ENCODE measurements around the gene PLEKHG7. TPM values are rescaled to one million over a fixed set of nuclear protein-coding genes. Genes with fewer than 3 reads are reported as not detected.
A peak's percentile ranks its signal among the peaks of the same experiment; 100 is the strongest.

The PLEKHG7 gene, protein sequence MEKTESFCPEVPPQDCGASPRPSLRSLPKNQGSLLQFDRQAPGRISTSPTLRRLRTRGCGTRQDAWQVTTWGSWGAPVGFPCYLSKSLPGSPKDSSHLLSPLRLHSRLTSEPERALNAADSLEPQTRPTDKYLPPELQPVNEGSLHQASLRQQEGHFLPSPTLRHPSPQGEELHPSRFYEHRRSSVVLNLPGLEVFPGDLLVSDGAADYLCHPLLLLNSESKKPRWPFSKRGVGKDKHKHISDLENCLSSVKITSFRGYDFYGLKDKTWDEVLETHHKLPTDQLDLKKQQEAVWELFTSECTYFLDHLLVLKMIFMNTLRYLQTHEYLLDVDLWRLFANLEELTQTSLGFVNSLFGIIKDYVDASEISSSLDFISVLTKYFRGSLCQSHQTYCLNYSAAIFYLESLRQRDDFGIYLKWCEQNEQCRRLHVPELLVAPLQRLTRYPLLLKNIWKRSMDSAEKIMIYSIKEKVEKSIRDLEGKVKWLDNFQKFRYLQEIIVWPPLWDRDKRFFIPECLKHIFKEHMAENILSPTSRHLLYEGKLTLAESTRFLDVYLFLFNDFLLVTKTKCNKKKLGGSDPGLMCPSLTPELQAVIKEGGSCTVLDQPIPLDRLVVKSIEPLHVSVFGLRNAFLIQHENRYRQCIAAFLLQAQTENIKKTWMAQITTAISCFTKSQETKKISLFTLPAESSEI
- not detected in 2 replicates for total RNA-seq (2011; cell fraction: chromatin; rRNA removed; ENCODE audit: low replicate concordance)
- total RNA-seq (2011; cell fraction: nucleolus; rRNA removed) = not detected in 2 replicates
- total RNA-seq (2011; cell fraction: nucleoplasm; rRNA removed) = not detected in 2 replicates
- total RNA-seq (2014; rRNA removed) (not detected in 2 replicates), total RNA-seq (2014; rRNA removed; fragmentation: Illumina TruSeq; extraction: Trizol) (not detected in 2 replicates), total RNA-seq (2015; rRNA removed; fragmentation: Illumina TruSeq; extraction: Trizol) (not detected in 2 replicates), total RNA-seq (2021) (not detected in 2 replicates), polyA plus RNA-seq (2011; rRNA removed) (not detected in 2 replicates), polyA plus RNA-seq (2014; fragmentation: Illumina TruSeq; extraction: Trizol) (not detected in 2 replicates), polyA plus RNA-seq (2014; fragmentation: Nextera tagmentation; extraction: Ambion mirVana) (under 1 TPM in 1 of 2 experiments, not detected in 1; 0.03 TPM), polyA plus RNA-seq (2014; rRNA removed) (not detected in 2 replicates), polyA minus RNA-seq (2011; rRNA and poly(A)+ RNA removed) (not detected in 2 replicates), Bru-seq, nascent RNA (not detected), BruChase-seq, experiment 1, labeled RNA remaining after a 2-hour chase (percentile 1 among the genes with signal in this experiment), BruChase-seq, experiment 2, labeled RNA remaining after a 6-hour chase (percentile 3 among the genes with signal in this experiment)
- not detected in 2 replicates for polyA plus RNA-seq (2011; cell fraction: cytosol; rRNA removed)
- polyA plus RNA-seq (2011; cell fraction: nucleus; rRNA removed) = not detected in 2 replicates
- polyA plus RNA-seq (2012) = not detected in 2 replicates
- not detected in 2 replicates for polyA minus RNA-seq (2011; cell fraction: cytosol; rRNA and poly(A)+ RNA removed)
- polyA minus RNA-seq (2011; cell fraction: nucleus; rRNA and poly(A)+ RNA removed) = not detected in 2 replicates
- long read RNA-seq, experiment 1 = 0 reads
- long read RNA-seq, experiment 2 = 0 reads
- long read RNA-seq, experiment 3 = 0 reads

DNA sequence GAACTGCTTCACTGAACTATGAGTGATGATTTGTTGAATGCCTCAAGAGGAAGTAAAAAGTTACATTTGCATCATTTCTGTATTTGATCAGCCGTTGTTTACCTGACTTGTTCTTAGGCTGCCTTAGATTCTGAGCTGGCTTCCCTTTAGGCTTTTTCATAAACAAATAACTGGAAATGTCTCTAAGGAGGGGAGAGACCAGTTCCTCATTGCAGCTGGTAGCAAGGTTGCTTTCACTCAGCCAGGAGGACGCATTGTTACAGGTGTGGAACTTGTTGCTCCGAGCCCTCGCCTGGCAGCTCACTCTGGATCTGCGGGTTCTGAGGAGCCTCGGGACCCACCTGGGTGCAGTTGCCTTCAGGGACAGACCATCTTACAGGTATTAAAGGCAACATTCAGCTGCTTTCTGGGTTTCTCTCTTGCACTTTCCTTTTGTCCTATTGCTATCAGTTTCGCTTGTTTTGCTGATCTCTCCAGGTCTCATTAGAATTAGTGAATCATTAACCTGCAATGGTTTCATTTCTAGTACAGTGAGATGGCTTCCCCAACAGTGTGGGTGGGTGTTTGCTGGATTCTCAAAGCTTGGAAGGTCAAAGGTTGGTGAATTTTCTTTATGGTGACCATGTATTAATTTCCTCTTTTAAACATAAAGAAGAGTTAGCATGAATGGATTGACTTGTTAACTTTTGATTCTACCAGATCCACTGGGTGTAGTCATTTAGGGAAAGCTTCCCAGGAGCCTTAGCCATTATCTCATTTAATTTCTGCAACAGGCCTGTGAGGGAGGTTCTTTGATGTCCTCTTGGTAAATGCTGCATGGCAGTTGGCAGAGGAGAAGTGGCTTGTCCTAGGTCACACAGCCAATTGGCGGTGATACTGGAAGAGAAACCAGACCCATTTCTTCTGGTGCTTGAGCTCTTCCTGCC is at the start of gene PLEKHG7:
PLEKHG7 (plus strand) TSS at position 236 of the 926 bp plus-strand sequence. CDS start 3,643 bp downstream, outside the sequence.
- in situ Hi-C loops (cut with MboI) (no loop called here), intact Hi-C loops (cut with micrococcal nuclease) (no loop called here)
- ChIA-PET CTCF (ENCODE audit: low intra/inter-chr PET ratio) (no interaction called here), POLR2A (no interaction called here)
- Histone ChIP-seq H3K79me2 (ENCODE audit: control insufficient read depth, insufficient read depth, low read length) (no peaks in the 10 kb centered on the region), H3K4me2 (ENCODE audit: insufficient read depth, low read length) (no peak within 1 kb of the TSS), H3K36me3 (ENCODE audit: control insufficient read depth, insufficient read depth, low read length) (no peaks in the 10 kb centered on the region), H2AFZ (ENCODE audit: low read depth, low read length) (no peak within 1 kb of the TSS), H3K9me1 (ENCODE audit: control insufficient read depth, insufficient read depth, low read length) (no peaks in the 10 kb centered on the region), H3K9ac (ENCODE audit: insufficient read depth in 1 of 2, low read depth in 2 of 2, low read length in 2 of 2) (no peak within 1 kb of the TSS), H3K27ac (ENCODE audit: extremely low read depth, low read depth, low read length) (no peak within 1 kb of the TSS), H3K4me3 (no peak within 1 kb of the TSS), H4K20me1 (replicated peaks; ENCODE audit: control insufficient read depth, insufficient read depth, low read length) (no peaks in the 10 kb centered on the region), H3K27me3 (ENCODE audit: control insufficient read depth in 2 of 2, insufficient read depth in 2 of 2, low read length in 2 of 2) (peaks cover 21 to 38% of the 10 kb centered on the region in 2 experiments), H3K4me1 (replicated peaks in 1 of 2; ENCODE audit: control insufficient read depth in 2 of 2, insufficient read depth in 2 of 2, low read length in 2 of 2) (no peaks in the 10 kb centered on the region), H3K9me3 (replicated peaks; ENCODE audit: control insufficient read depth, insufficient read depth, low read depth, low read length) (no peaks in the 10 kb centered on the region)
- no peak for ATAC-seq
- FAIRE-seq = no peak
- WGBS (ENCODE audit: insufficient coverage, low coverage, missing lambda C conversion rate) = under 1% methylated on average over 8 of the region's 8 CpGs
- DNase-seq (ENCODE audit: extremely low read depth in 1 of 4, low spot score in 3 of 4) = no peak
- no TSS peak for BruUV-seq (replicated peaks)
- no peak for TF ChIP-seq ZNF232 (CRISPR knock-in tag; IDR thresholded peaks at IDR 0.05)
- TF ChIP-seq ESRRA (IDR thresholded peaks at IDR 0.05; ENCODE audit: borderline replicate concordance, low read depth) = no peak
- TF ChIP-seq, protein P1, sequence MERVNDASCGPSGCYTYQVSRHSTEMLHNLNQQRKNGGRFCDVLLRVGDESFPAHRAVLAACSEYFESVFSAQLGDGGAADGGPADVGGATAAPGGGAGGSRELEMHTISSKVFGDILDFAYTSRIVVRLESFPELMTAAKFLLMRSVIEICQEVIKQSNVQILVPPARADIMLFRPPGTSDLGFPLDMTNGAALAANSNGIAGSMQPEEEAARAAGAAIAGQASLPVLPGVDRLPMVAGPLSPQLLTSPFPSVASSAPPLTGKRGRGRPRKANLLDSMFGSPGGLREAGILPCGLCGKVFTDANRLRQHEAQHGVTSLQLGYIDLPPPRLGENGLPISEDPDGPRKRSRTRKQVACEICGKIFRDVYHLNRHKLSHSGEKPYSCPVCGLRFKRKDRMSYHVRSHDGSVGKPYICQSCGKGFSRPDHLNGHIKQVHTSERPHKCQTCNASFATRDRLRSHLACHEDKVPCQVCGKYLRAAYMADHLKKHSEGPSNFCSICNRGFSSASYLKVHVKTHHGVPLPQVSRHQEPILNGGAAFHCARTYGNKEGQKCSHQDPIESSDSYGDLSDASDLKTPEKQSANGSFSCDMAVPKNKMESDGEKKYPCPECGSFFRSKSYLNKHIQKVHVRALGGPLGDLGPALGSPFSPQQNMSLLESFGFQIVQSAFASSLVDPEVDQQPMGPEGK (CRISPR knock-in tag; IDR thresholded peaks at IDR 0.05; ENCODE audit: borderline replicate concordance) = no peak
- TF ChIP-seq, protein P2, sequence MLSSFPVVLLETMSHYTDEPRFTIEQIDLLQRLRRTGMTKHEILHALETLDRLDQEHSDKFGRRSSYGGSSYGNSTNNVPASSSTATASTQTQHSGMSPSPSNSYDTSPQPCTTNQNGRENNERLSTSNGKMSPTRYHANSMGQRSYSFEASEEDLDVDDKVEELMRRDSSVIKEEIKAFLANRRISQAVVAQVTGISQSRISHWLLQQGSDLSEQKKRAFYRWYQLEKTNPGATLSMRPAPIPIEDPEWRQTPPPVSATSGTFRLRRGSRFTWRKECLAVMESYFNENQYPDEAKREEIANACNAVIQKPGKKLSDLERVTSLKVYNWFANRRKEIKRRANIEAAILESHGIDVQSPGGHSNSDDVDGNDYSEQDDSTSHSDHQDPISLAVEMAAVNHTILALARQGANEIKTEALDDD (IDR thresholded peaks at IDR 0.05) = no peak
- no peak for TF ChIP-seq ZBTB17 (CRISPR knock-in tag; IDR thresholded peaks at IDR 0.05)
- no peak for TF ChIP-seq HNRNPL (IDR thresholded peaks at IDR 0.05; ENCODE audit: low read depth, low read length)
- TF ChIP-seq, protein P3, sequence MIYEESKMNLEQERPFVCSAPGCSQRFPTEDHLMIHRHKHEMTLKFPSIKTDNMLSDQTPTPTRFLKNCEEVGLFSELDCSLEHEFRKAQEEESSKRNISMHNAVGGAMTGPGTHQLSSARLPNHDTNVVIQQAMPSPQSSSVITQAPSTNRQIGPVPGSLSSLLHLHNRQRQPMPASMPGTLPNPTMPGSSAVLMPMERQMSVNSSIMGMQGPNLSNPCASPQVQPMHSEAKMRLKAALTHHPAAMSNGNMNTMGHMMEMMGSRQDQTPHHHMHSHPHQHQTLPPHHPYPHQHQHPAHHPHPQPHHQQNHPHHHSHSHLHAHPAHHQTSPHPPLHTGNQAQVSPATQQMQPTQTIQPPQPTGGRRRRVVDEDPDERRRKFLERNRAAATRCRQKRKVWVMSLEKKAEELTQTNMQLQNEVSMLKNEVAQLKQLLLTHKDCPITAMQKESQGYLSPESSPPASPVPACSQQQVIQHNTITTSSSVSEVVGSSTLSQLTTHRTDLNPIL (CRISPR knock-in tag; IDR thresholded peaks at IDR 0.05) = no peak
- no peak for TF ChIP-seq ZBTB8A (IDR thresholded peaks at IDR 0.05; ENCODE audit: partially characterized antibody)
- TF ChIP-seq ZC3H4 (CRISPR knock-in tag; IDR thresholded peaks at IDR 0.05; ENCODE audit: borderline replicate concordance) = no peak
